ENCODE data around the gene ARID1B. TPM values are rescaled to one million over a fixed set of nuclear protein-coding genes. Genes with fewer than 3 reads are reported as not detected.

Gene ARID1B
- total RNA-seq, 1 donor from 2014 or later: 248 TPM

DNA sequence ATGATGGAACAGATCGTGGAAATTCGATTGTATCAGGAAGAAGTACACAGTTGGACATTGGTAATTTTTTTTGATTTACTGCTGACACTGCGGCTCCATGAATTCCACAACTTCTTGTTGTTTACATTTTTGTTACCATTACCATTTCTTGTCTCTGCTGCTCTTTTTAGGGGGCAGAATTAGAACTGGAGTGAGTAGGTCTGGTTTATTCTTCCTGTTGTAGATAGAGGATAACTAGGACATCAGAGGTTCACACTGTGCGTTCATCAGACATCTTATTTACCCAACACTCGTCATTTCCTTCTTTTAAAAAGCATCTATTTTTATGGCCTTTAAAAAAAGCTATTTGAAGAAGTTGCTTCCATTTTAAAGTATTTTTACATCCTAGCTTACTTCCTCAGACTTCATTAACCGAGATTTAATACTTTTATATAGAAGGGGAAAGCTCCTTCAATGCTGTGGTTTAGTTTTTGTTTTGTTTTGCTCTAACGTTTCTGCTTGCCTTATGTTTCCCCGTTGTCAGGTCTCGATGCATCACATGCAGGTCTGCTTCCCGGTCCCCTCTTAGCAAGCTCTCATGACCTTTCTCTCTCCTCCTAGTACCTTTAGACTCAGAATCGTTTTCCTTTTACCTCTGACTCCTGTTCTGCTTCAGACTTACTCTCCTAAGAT is 139.1 kb downstream of the ARID1B start:
- intact Hi-C loops (cut with micrococcal nuclease): loop anchor here (2.0 to 5.0 kb wide), 2 partner anchors 15 to 124 kb away; no protein-coding TSS in a partner anchor
- Mint-ChIP-seq H3K27ac (peak overlapping the region; percentile 68), H3K9me3 (no peaks in the 10 kb centered on the region), H3K4me3 (peak overlapping the region; percentile 51), H3K4me1 (peaks cover 71% of the 10 kb centered on the region), H3K36me3 (ENCODE audit: low read depth) (peaks cover 12% of the 10 kb centered on the region), H3K27me3 (no peaks in the 10 kb centered on the region)
- ATAC-seq (ENCODE audit: low read depth): peak; percentile 55
- no peak for DNase-seq
- TF ChIP-seq, protein P1, sequence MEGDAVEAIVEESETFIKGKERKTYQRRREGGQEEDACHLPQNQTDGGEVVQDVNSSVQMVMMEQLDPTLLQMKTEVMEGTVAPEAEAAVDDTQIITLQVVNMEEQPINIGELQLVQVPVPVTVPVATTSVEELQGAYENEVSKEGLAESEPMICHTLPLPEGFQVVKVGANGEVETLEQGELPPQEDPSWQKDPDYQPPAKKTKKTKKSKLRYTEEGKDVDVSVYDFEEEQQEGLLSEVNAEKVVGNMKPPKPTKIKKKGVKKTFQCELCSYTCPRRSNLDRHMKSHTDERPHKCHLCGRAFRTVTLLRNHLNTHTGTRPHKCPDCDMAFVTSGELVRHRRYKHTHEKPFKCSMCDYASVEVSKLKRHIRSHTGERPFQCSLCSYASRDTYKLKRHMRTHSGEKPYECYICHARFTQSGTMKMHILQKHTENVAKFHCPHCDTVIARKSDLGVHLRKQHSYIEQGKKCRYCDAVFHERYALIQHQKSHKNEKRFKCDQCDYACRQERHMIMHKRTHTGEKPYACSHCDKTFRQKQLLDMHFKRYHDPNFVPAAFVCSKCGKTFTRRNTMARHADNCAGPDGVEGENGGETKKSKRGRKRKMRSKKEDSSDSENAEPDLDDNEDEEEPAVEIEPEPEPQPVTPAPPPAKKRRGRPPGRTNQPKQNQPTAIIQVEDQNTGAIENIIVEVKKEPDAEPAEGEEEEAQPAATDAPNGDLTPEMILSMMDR (IDR thresholded peaks at IDR 0.05): no peak
- POLR2A ChIA-PET: interaction anchor here (0.5 to 1.0 kb wide), 3 partner anchors 9 to 1498 kb away, joined by 3 read pairs; no protein-coding TSS in a partner anchor
- CTCF ChIA-PET: no interaction called here

DNA sequence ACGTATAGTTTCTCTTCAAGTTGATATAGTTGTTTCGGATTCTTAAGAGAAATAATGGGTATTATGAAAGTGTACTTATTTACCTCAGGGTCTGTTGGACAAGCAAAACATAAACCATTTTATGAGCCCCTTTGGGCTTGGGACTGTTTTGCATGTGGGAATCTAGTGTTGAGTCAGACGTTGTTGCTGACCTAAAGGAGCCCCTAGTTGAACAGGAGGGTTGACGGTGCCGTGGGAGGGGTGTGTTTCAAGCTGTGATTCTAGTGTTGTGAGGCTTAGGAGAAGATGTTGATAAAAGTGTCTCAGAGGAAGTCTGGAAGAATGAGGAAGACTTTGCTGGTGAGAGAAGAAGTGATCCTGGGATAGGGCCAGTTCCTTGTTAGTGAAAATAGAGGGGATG is 140.0 kb downstream of the ARID1B start:
- POLR2A ChIA-PET: no interaction called here
- Mint-ChIP-seq H3K27me3 (no peaks in the 10 kb centered on the region), H3K4me3 (peak overlapping the region; percentile 51), H3K4me1 (peaks cover 70% of the 10 kb centered on the region), H3K9me3 (no peaks in the 10 kb centered on the region), H3K27ac (peak overlapping the region; percentile 54), H3K36me3 (ENCODE audit: low read depth) (peaks cover 14% of the 10 kb centered on the region)
- TF ChIP-seq, protein P1 (IDR thresholded peaks at IDR 0.05): no peak
- intact Hi-C loops (cut with micrococcal nuclease): loop anchor here (2.0 to 5.0 kb wide), 2 partner anchors 16 to 125 kb away; no protein-coding TSS in a partner anchor
- DNase-seq (no peak), ATAC-seq (ENCODE audit: low read depth) (no peak)
- CTCF ChIA-PET: no interaction called here

DNA sequence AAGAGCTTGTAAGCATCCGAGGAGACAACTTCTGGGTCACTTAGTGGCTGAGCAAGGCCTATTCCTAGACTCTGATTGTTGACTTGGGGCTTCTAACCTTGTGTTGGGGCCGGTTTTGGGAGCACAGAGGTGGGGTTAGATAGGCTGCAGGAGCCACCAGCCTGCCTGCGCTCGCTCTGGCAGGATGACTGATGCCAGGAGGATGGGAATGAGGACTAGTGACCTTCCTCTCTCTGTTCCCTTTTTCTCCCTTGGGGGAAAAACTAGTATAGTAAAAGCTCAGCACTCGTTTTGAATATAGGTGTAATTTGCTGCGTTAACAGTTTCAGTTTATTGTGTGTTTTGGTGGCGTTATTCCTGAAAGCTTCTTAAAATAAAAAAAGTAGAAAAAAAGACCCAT is 141.5 kb downstream of the ARID1B start:
- TF ChIP-seq, protein P1 (IDR thresholded peaks at IDR 0.05): no peak
- Mint-ChIP-seq H3K36me3 (ENCODE audit: low read depth) (peaks cover 12% of the 10 kb centered on the region), H3K9me3 (no peaks in the 10 kb centered on the region), H3K4me1 (peaks cover 69% of the 10 kb centered on the region), H3K27me3 (no peaks in the 10 kb centered on the region), H3K27ac (peak overlapping the region; percentile 64), H3K4me3 (no peak overlapping the region)
- POLR2A ChIA-PET: interaction anchor here (0.6 kb wide), 2 partner anchors 57 to 58 kb away, joined by 3 to 4 read pairs; no protein-coding TSS in a partner anchor
- intact Hi-C loops (cut with micrococcal nuclease): loop anchor here (5.0 kb wide), 1 partner anchor 126 kb away; no protein-coding TSS in a partner anchor
- DNase-seq (no peak), ATAC-seq (ENCODE audit: low read depth) (no peak)
- CTCF ChIA-PET: no interaction called here

DNA sequence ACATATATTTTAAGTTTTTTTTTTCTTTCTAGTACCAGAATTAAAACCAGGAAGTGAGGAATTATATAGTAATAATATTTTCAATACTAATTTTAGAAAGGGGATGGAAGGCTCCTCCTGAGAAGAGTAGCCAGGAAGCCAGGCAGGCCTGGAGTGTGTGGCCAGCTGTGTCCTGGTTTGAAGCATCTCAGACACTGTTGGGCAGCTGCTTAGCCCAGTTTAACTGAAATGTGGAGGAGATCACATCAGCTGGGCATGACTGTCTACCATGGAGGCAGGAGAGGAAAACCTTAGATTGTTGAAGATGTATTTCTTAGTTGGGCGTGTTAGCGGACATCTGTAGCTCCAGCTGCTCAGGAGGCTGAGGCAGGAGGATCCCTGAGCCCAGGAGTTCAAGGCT is 142.2 kb downstream of the ARID1B start:
- ChIA-PET CTCF (no interaction called here), POLR2A (interaction anchor here (0.6 kb wide), 2 partner anchors 56 to 57 kb away, joined by 3 to 4 read pairs; no protein-coding TSS in a partner anchor)
- intact Hi-C loops (cut with micrococcal nuclease): loop anchor here (5.0 kb wide), 1 partner anchor 127 kb away; no protein-coding TSS in a partner anchor
- TF ChIP-seq, protein P1 (IDR thresholded peaks at IDR 0.05): no peak
- ATAC-seq (ENCODE audit: low read depth) (no peak), DNase-seq (no peak)
- Mint-ChIP-seq H3K9me3 (no peaks in the 10 kb centered on the region), H3K4me3 (no peak overlapping the region), H3K27ac (no peak overlapping the region), H3K4me1 (peaks cover 71% of the 10 kb centered on the region), H3K27me3 (no peaks in the 10 kb centered on the region), H3K36me3 (ENCODE audit: low read depth) (peaks cover 10% of the 10 kb centered on the region)

DNA sequence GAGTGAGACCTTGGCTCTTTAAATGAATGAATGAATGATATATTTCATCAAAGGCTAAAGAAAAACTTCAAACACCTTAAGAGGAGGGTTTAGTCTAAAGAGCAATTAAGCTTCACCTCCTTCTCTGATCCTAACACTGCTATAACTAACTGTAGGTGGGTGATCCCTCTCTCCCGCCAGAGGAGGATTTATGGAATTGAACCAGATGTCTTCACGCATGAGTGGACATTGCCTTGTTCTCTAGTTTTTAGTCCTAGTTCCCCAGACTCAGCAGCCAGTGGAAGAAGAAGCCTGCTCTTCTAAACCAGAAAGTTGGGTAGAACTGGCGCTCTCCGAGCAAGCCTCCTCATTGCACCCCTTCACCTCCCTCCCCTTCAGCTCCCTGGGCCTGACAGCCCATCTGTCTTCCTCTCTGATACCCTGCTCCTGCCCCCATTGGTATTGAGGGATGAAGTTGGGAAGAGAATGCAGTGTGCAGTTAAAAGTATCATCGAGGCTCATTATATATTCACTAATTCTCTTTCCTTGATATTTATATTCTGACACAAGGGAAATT is 142.7 kb downstream of the ARID1B start:
- Mint-ChIP-seq H3K9me3 (no peaks in the 10 kb centered on the region), H3K4me3 (no peak overlapping the region), H3K4me1 (peaks cover 69% of the 10 kb centered on the region), H3K27ac (no peak overlapping the region), H3K36me3 (ENCODE audit: low read depth) (peaks cover 8% of the 10 kb centered on the region), H3K27me3 (no peaks in the 10 kb centered on the region)
- ATAC-seq (ENCODE audit: low read depth) (no peak), DNase-seq (no peak)
- POLR2A ChIA-PET: interaction anchor here (1.1 kb wide), 1 partner anchor 101 kb away, joined by 3 read pairs; no protein-coding TSS in a partner anchor
- CTCF ChIA-PET: no interaction called here
- TF ChIP-seq, protein P1 (IDR thresholded peaks at IDR 0.05): no peak
- intact Hi-C loops (cut with micrococcal nuclease): loop anchor here (5.0 kb wide), 1 partner anchor 128 kb away; no protein-coding TSS in a partner anchor
